Keratinocyte (primary cell): ENCODE results near the gene TRNAU1AP. TPM values are rescaled to one million over a fixed set of nuclear protein-coding genes. Genes with fewer than 3 reads are reported as not detected.
"Not testable (repeated sequence)": the region's sequence is repeated elsewhere in the genome, so short reads cannot be mapped to it uniquely, and the experiment has no call there.

ENCODE experiments used
- DNase-seq: peaks from one replicate; pipeline ENCODE4 v3.0.0-alpha.2; 2011; ENCODE audit warnings: low read depth, missing footprints, low spot score
- FAIRE-seq: peaks from 2 replicates; lab custom pipeline; 2011; peaks lifted over from hg19 to GRCh38; lab: Jason Lieb, UNC
- H2AFZ ChIP-seq: 2 replicates; pipeline ENCODE4 v1.6.0; 2012; ENCODE audit warnings: low read length, control low read depth, inconsistent platforms; ENCODE audit not compliant: control insufficient read depth
- H3K27ac ChIP-seq: 2 replicates; pipeline ENCODE4 v1.5.1; 2011; ENCODE audit warnings: low read length; ENCODE audit not compliant: control insufficient read depth, insufficient read depth
- H3K27me3 ChIP-seq: 3 replicates; pipeline ENCODE4 v1.6.0; 2011; ENCODE audit warnings: low read length; ENCODE audit not compliant: control insufficient read depth, insufficient read depth; ENCODE audit errors: extremely low read depth
- H3K36me3 ChIP-seq, 2 experiments: 2 replicates in 1 of 2; 3 replicates in 1 of 2; pipeline ENCODE4 v1.5.1; 2011; ENCODE audit warnings: low read length in 2 of 2, mild to moderate bottlenecking in 1 of 2; ENCODE audit not compliant: control insufficient read depth in 2 of 2, insufficient read depth in 2 of 2; ENCODE audit errors: extremely low read depth in 1 of 2
- H3K4me1 ChIP-seq: 3 replicates; pipeline ENCODE4 v1.5.1; 2011; ENCODE audit warnings: low read length; ENCODE audit not compliant: control insufficient read depth, insufficient read depth; ENCODE audit errors: extremely low read depth
- H3K4me2 ChIP-seq: 3 replicates; pipeline ENCODE4 v1.6.0; 2011; ENCODE audit warnings: low read depth, low read length; ENCODE audit not compliant: control insufficient read depth, insufficient read depth; ENCODE audit errors: extremely low read depth
- H3K4me3 ChIP-seq, 3 experiments: fragments of 200-600 bp in 1 of 3; sonication (generic) in 1 of 3; 2 replicates in 2 of 3; 3 replicates in 1 of 3; pipeline ENCODE4 v1.5.1; 2011 to 2016; ENCODE audit warnings: low read length in 3 of 3, mild to moderate bottlenecking in 3 of 3, control low read depth in 2 of 3, inconsistent platforms in 1 of 3, low read depth in 1 of 3, mixed read lengths in 1 of 3, mixed run types in 1 of 3, moderate library complexity in 1 of 3; ENCODE audit not compliant: control insufficient read depth in 2 of 3, insufficient read depth in 2 of 3; ENCODE audit errors: extremely low read depth in 1 of 3
- H3K79me2 ChIP-seq: 2 replicates; pipeline ENCODE4 v1.6.0; 2012; ENCODE audit warnings: low read length; ENCODE audit not compliant: control insufficient read depth, insufficient read depth
- H3K9ac ChIP-seq: 3 replicates; pipeline ENCODE4 v1.6.0; 2011; ENCODE audit warnings: low read length; ENCODE audit not compliant: control insufficient read depth, insufficient read depth; ENCODE audit errors: extremely low read depth
- H3K9me1 ChIP-seq: 3 replicates; pipeline ENCODE4 v1.6.0; 2011; ENCODE audit warnings: low read length; ENCODE audit not compliant: control insufficient read depth, insufficient read depth; ENCODE audit errors: extremely low read depth
- H3K9me3 ChIP-seq: 2 replicates; pipeline ENCODE4 v1.5.1; 2012; ENCODE audit warnings: low read depth, low read length; ENCODE audit not compliant: control insufficient read depth
- H4K20me1 ChIP-seq: 3 replicates; pipeline ENCODE4 v1.6.0; 2011; ENCODE audit warnings: low read length; ENCODE audit not compliant: control insufficient read depth, insufficient read depth; ENCODE audit errors: extremely low read depth
- EZH2 ChIP-seq: IDR thresholded peaks from one replicate; pipeline ENCODE4 v1.6.1; 2012; ENCODE audit warnings: inconsistent platforms, mild to moderate bottlenecking, low read length, moderate library complexity
- dilution Hi-C: fragments of 300-500 bp; cut with MboI; formaldehyde crosslinking; loops from one replicate; pipeline ENCODE4 v1.7.0; 2020; ENCODE audit warnings: low sequenced_read_pairs; ENCODE audit not compliant: extremely low pct_ligation_motif_present
- polyA plus RNA-seq, 5 experiments: library from polyadenylated mRNA; depleted of rRNA in 3 of 5; stranded (reverse) in 3 of 5; stranded (forward) in 1 of 5; unstranded in 1 of 5; fragments of >200 nt; gene quantifications; 1 replicate in 1 of 5; 2 replicates in 3 of 5; 3 replicates in 1 of 5; pipeline versions ENCODE4 v1.2.1 to v1.2.3, GENCODE V29; 2011 to 2012; ENCODE audit warnings: missing spikeins in 2 of 5, low read depth in 1 of 5, low replicate concordance in 1 of 5
- TF ChIP-seq, protein P1 (sequence below), 3 experiments: IDR thresholded peaks in 1 of 3; conservative IDR thresholded peaks in 1 of 3; optimal IDR thresholded peaks in 1 of 3; 2 replicates in 2 of 3; 3 replicates in 1 of 3; pipeline versions ENCODE3 to v1.5.1; 2011; ENCODE audit warnings: low read length in 3 of 3, mild to moderate bottlenecking in 3 of 3, moderate library complexity in 2 of 3, control low read depth in 1 of 3, inconsistent platforms in 1 of 3; ENCODE audit not compliant: insufficient read depth in 2 of 3; ENCODE audit errors: extremely low read depth in 1 of 3

Gene TRNAU1AP
- polyA plus RNA-seq, 1 donor (not counting 4 experiments of a cell fraction or from before 2014, with no cell fraction given) = 43.5 TPM

DNA sequence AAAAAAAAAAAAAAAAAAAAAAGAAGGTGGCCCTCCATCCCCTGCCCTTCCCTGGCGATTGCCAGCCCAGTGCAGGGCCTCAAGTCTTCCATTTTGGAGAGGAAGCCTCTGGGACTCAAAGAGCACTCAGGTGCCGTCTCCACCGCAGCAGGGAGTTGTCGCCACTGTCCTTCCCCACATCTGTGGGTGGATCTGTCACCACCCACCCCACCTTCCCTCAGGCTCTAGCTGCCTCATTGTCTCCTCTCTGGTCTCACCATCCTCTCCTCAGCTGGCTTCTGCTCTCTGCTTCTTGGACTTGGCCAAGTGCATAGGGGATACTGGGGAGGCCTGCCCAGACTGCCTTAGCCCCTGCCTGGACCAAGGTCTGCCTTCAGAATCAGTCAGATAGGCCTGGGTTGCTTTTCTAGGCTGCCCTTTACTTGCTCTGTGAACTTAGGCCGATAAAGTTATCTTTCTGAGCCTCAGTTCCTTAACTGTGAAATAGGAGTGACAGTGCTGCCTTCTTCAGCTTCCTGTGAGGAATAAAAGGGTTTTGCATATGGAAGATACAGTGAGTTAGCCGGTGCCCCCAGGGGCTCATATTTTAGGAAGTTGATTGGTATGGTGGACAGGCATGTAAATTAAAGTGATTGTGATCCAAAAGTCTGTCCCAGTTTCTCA lies 31.3 kb upstream of the TRNAU1AP start:
- Histone ChIP-seq H3K4me3 (no peak overlapping the region), H3K9me1 (no peaks in the 10 kb centered on the region), H3K36me3 (peaks cover 2 to 14% of the 10 kb centered on the region in 2 experiments), H3K79me2 (peaks cover 74% of the 10 kb centered on the region), H2AFZ (no peak overlapping the region), H4K20me1 (no peaks in the 10 kb centered on the region), H3K27ac (no peak overlapping the region), H3K27me3 (no peaks in the 10 kb centered on the region), H3K4me2 (no peak overlapping the region), H3K9me3 (no peaks in the 10 kb centered on the region), H3K9ac (no peak overlapping the region), H3K4me1 (peaks cover 20% of the 10 kb centered on the region)
- TF ChIP-seq, protein P1, sequence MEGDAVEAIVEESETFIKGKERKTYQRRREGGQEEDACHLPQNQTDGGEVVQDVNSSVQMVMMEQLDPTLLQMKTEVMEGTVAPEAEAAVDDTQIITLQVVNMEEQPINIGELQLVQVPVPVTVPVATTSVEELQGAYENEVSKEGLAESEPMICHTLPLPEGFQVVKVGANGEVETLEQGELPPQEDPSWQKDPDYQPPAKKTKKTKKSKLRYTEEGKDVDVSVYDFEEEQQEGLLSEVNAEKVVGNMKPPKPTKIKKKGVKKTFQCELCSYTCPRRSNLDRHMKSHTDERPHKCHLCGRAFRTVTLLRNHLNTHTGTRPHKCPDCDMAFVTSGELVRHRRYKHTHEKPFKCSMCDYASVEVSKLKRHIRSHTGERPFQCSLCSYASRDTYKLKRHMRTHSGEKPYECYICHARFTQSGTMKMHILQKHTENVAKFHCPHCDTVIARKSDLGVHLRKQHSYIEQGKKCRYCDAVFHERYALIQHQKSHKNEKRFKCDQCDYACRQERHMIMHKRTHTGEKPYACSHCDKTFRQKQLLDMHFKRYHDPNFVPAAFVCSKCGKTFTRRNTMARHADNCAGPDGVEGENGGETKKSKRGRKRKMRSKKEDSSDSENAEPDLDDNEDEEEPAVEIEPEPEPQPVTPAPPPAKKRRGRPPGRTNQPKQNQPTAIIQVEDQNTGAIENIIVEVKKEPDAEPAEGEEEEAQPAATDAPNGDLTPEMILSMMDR (optimal IDR thresholded peaks at IDR 0.05 in 1 of 3, IDR thresholded peaks at IDR 0.05 in 1 of 3, conservative IDR thresholded peaks at IDR 0.05 in 1 of 3; ENCODE audit: extremely low read depth in 1 of 3, insufficient read depth in 2 of 3, low read length in 3 of 3) = no peak
- no peak for TF ChIP-seq EZH2
- DNase-seq (no peak), FAIRE-seq (no peak)
- dilution Hi-C loops = no loop called here

DNA sequence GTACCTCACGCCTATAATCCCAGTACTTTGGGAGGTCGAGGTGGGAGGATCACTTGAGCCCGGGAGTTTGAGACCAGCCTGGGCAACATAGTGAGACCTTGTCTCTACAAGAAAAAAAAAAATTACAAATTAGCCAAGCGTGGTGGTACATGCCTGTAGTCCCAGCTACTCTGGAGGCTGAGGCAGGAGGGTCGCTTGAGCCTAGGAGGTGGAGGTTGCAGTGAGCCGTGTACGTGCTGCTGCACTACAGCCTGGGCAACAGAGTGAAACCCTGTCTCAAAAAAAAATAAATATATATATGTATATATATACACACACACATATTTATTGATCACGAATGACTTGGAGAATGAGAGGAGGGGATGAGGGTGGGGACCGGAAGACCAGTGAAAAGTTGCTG lies 30.3 kb upstream of the TRNAU1AP start:
- H3K9me3 ChIP-seq, H3K4me3 ChIP-seq, H3K4me2 ChIP-seq, H3K9ac ChIP-seq, H3K27ac ChIP-seq, FAIRE-seq, H3K9me1 ChIP-seq, H3K27me3 ChIP-seq, H4K20me1 ChIP-seq, H2AFZ ChIP-seq, dilution Hi-C loops, DNase-seq: not testable (repeated sequence)
- H3K4me1 ChIP-seq = peaks cover 15% of the 10 kb centered on the region
- H3K79me2 ChIP-seq = peaks cover 81% of the 10 kb centered on the region
- H3K36me3 ChIP-seq = peaks cover 2 to 14% of the 10 kb centered on the region in 2 experiments

DNA sequence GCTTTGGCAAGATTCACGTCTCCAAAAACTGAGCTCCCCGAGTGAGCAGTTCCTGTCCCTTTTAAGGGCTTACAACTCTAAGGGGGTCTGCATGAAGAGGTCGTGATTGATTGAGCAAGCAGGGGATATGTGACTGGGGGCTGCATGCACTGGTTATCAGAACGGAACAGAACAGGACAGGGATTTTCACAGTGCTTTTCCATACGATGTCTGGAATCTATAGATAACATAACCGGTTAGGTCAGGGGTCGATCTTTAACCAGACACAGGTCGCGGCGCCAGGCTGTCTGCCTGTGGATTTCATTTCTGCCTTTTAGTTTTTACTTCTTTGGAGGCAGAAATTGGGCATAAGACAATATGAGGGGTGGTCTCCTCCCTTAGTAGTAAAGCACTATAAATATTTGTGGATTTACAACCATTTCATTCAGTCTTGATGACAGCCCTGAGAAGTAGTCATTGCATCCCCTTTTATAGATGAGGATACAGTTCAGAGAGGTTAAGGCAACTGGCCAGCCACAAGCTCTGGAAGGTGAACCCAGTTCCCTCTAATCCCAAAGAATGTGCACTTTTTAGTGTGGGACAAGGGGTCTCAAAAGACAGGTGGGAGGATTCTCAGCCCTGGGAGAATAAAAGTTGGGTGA lies 27.8 kb upstream of the TRNAU1AP start:
- H3K9me3 ChIP-seq, H3K9ac ChIP-seq, H3K9me1 ChIP-seq, H3K4me2 ChIP-seq, H3K27ac ChIP-seq, H3K27me3 ChIP-seq, H4K20me1 ChIP-seq, H3K4me3 ChIP-seq, H2AFZ ChIP-seq, H3K4me1 ChIP-seq, DNase-seq, dilution Hi-C loops, FAIRE-seq: not testable (repeated sequence)
- H3K79me2 ChIP-seq = peaks cover 76% of the 10 kb centered on the region
- H3K36me3 ChIP-seq = peaks cover 7 to 20% of the 10 kb centered on the region in 2 experiments
